GM12873 (cell line): ENCODE data around the gene NHSL1.

Source experiments
- TF ChIP-seq, protein P1 (sequence below): IDR thresholded peaks from 2 replicates; pipeline ENCODE4 v1.5.1; 2012; ENCODE audit warnings: low read depth, mild to moderate bottlenecking, moderate library complexity, low read length, control low read depth; ENCODE audit not compliant: insufficient read depth; ENCODE audit errors: missing control alignments

NHSL1 gene

GRCh38 chr6:138485586-138486248 lies 13.6 kb downstream of the NHSL1 start:
- TF ChIP-seq, protein P1, sequence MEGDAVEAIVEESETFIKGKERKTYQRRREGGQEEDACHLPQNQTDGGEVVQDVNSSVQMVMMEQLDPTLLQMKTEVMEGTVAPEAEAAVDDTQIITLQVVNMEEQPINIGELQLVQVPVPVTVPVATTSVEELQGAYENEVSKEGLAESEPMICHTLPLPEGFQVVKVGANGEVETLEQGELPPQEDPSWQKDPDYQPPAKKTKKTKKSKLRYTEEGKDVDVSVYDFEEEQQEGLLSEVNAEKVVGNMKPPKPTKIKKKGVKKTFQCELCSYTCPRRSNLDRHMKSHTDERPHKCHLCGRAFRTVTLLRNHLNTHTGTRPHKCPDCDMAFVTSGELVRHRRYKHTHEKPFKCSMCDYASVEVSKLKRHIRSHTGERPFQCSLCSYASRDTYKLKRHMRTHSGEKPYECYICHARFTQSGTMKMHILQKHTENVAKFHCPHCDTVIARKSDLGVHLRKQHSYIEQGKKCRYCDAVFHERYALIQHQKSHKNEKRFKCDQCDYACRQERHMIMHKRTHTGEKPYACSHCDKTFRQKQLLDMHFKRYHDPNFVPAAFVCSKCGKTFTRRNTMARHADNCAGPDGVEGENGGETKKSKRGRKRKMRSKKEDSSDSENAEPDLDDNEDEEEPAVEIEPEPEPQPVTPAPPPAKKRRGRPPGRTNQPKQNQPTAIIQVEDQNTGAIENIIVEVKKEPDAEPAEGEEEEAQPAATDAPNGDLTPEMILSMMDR: no peak

DNA sequence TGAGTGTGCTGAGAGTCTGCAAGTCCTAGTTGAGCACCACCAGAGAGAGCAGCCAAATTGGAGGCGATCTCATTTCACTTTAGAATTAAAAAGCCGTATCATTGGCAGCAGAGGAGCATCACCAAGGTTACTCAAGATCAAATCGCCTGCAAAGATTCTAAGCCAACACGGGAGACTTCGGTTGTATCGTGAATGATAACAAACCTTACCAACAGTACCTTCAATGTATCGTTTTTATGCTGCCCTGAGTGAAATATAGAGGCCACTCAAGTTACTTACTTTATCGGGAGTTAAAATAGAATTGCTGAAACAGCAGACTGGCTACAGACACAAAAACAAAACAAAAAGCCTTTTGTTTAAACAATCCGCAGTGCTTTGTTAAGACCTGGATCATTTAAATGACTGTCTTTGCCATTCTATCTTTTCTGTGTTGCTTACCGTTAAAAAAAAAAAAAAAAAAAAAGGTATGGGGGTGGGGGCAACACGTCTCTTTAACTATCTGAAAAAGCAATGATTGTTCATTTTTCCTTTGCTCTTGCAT lies 14.2 kb downstream of the NHSL1 start:
- TF ChIP-seq, protein P1: no peak

GRCh38 chr6:138484018-138484731 lies 15.1 kb downstream of the NHSL1 start:
- TF ChIP-seq, protein P1: no peak

- TF ChIP-seq, protein P1: no peak
Measured at GRCh38 chr6:138482816-138483215, 16.5 kb downstream of the NHSL1 start.

DNA sequence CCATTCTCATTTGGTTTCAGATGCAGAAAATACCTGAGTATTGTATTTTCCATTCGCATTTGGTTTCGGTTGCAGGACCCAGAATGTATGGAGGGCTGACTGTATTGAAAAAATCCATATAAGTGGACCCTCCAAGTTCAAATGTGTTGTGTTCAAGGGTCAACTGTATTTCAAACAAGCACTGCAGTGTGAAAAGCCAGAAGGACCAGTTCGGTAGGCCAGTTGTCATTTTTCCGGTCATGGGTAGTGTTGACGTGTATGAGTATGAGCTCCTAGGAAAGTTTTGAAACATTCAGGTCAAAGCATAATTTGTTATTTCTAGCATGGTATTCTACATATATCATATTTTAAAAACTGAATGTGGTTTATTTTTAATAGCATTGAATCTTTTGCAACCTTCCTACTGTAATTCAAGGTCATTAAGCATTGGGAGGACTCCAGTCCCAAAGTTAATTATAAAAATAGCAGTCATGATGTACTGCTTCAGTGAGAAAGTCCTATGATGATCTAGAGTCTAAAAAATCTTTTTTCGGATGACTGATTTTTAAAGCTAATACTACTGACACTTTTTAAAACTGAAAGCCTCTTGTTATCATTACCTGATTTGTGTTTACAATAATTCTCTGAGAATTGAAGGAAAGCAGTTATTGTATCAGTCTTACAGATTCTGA lies 18.9 kb downstream of the NHSL1 start:
- TF ChIP-seq, protein P1: no peak

GRCh38 chr6:138477913-138478539 lies 21.3 kb downstream of the NHSL1 start:
- TF ChIP-seq, protein P1: no peak

GRCh38 chr6:138476116-138476515 lies 23.2 kb downstream of the NHSL1 start:
- TF ChIP-seq, protein P1: no peak
